ENCODE data around the gene TDRD9.

Gene TDRD9

GRCh38 chr14:103989964-103990363, 61.7 kb downstream of the TDRD9 start:
- DNase-seq (ENCODE audit: low read depth): no peak

DNA sequence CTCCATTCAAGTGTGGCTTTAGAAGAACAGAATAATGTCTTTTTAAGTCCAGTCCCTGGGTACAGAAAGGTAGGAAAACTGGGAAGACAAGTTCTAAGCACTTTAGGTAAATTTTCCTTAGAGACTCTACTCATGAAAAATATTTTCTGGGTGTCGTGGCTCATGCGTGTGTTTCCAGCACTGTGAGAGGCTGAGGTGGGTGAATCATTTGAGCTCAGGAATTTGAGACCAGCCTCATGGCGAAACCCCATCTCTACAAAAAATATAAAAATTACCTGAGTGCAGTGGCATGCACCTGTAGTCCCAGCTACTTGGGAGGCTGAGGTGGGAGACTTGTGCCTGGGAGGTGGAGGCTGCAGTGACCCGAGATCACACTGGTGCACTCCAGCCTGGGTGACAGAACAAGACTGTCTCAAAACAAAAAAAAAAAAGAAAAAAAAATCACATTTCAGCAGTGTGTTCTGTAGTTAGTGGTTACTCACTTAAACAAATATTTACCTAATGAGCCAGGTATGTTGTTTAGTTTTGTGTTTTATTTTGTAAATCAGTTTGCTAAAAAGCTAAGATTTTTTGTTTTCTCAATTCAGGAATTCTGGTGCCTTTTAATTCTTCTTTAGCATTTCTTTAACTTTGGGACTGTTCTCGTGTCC, 66.4 kb downstream of the TDRD9 start:
- DNase-seq (ENCODE audit: low read depth): peak; percentile 3

GRCh38 chr14:103995876-103996275, 67.6 kb downstream of the TDRD9 start:
- no peak for DNase-seq (ENCODE audit: low read depth)

- no peak for DNase-seq (ENCODE audit: low read depth)
These were observed 69.1 kb downstream of the TDRD9 start for GRCh38 chr14:103997391-103997790.

DNA sequence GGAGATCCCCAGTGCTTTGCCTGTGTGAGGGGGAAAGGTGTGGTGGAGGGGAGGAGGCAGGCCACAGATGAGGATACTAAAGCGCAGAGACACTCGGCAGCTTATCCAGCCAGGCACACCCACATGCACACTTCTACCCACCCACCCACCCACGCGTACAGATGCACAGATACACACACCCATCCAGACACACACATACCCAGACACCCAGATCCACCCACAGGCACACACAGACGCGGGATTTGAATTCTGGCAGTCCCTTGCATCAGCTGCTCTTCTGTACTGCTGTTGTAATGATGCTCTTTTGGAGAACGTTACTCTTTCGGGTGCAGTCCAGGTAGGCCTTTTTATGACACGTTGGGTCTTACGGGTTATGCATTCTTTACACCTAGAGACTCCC, 69.8 kb downstream of the TDRD9 start:
- no peak for DNase-seq (ENCODE audit: low read depth)

DNA sequence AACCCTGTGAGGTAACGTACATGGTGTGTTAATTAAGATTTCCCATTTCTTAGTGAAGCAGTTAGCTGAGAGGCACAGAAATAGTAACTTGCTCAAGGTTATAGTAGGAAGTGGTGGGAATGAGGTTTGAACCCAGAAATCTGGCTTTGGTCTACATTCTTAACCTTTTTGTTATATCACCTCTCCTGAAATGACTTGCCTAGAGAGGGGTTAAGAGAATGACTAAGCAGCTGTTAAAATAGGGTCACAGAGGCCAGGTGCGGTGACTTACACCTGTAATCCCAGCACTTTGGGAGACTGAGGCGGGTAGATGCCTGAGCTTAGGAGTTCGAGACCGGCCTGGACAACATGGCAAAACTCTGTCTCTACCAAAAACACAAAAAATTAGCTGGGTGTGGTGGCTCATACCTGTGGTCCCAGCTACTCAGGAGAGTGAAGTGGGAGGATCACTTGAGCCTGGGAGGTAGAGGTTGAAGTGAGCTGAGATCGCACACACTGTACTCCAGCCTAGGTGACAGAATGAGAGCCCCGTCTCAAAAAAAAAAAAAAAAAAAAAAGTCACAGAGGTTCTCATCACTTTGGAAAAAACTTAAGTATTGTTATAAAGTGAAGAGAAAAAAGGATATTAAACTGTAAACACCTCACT, 71.7 kb downstream of the TDRD9 start:
- DNase-seq (ENCODE audit: low read depth): no peak

GRCh38 chr14:104001003-104001402, 72.7 kb downstream of the TDRD9 start:
- DNase-seq (ENCODE audit: low read depth): no peak

- no peak for DNase-seq (ENCODE audit: low read depth)
These were observed 75.4 kb downstream of the TDRD9 start for GRCh38 chr14:104003616-104004015.

GRCh38 chr14:104004849-104005248, 76.6 kb downstream of the TDRD9 start:
- DNase-seq (ENCODE audit: low read depth): no peak

- DNase-seq (ENCODE audit: low read depth): no peak
These were observed 77.2 kb downstream of the TDRD9 start for GRCh38 chr14:104005489-104005888.

- DNase-seq (ENCODE audit: low read depth): no peak
These were observed 78.9 kb downstream of the TDRD9 start for GRCh38 chr14:104007121-104007520.

DNA sequence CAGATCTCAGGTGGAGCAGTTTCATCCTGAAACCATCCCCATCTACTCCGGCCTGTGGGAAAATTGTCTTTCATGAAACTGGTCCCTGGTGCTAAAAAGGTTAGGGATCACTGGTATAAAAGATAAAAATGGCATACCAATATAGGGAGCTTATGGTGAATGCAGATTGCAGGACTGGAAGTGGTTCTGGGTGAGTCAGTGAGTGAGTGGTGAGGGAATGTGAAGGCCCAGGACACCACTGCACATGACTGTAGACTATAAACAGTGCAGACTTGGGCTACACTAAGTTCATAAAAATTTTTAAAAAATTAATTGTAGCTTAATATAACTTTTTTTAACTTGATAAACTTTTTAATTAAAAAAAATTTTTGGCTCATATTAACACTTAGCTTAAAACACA, 81.0 kb downstream of the TDRD9 start:
- DNase-seq (ENCODE audit: low read depth): peak; percentile 46

DNA sequence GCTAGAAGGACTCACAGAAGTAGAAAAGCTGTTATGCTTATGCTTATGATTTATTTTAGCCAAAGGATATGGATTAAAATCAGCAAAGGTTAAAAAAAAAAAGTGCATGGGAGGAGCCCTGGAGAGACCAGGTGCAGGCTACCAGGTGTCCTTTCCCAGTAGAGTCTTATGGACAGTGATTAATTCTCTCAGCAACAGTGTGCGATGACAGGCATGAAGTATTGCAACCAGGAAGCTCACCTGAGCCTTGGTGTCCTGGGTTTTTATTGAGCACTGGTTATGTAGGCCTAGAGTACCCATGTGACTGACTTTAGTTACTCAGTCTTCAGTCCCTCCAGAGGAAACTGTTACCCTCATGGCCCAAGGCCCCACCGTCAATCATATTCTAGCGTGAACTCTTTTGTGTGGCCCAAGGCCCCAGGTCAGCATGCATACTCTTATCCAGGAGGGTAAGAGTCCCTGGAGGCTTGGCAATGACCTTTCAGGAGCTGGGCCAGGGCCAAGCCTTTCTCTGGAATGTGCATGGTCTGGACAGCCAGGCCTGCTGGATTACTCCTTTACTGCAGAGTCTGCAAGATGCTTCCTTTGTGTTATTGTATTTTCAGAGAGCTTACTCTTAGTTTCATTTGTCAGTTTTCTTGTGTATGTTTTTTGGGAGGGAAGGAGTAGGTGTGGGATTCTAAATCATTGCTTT, 83.7 kb downstream of the TDRD9 start:
- DNase-seq (ENCODE audit: low read depth): no peak

DNA sequence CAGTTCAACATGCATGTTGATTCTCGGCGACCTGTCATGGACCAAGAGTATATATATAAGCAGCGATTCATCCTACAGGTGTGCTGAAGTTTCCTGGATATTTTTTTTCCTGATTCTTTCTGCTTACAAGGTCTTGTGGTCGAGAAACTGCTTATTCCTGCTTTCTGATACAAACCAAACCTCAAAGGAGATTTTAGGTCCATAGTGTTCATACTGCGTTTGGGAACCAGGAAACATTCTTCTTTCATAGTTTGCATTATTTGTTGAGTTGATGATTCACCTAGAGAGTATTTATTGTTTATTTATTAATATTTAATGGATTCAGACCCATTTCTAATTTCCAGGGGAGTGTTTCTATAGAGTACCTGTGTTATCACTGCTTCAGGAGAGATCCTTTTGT, 86.5 kb downstream of the TDRD9 start:
- DNase-seq (ENCODE audit: low read depth): no peak

DNA sequence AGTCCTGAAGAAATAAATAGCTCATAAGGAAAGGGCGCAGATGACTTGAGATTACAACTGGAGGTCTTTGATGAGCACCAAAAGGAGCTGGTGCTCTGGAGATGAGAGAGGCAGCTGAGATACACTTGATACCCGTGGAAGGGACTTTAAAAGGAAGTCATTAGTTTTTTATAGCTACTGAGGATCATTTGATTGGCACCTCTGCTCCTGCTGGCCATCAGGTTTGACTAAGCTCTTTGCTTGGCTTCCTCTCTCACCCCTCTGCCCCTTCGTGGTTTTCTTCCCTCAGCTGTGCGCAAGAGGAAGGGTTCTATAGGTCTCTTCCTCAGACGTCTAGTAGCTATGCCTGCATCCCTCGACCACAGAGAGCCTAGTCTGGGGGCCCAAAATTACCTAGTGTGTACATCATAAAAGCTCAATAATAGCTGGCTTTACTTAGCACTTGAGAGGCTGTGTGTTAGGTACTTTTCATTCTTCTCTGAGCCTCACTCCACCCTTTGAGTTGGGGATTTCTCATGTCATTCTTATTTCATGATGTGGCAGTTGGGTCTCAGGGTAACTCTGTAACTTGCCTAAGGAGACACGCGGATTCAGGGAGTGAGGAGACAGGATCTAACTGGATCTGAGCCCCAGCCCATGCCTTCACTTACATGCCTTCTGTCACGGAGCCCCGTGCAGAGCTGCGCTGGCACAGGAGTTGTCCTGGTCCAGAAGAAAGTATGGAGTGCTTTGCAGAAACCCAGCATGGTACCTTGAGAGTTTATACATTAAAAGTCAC, 88.8 kb downstream of the TDRD9 start:
- no peak for DNase-seq (ENCODE audit: low read depth)

- no peak for DNase-seq (ENCODE audit: low read depth)
These were observed 90.8 kb downstream of the TDRD9 start for GRCh38 chr14:104019029-104019428.

GRCh38 chr14:104019806-104020205, 91.5 kb downstream of the TDRD9 start:
- no peak for DNase-seq (ENCODE audit: low read depth)

DNA sequence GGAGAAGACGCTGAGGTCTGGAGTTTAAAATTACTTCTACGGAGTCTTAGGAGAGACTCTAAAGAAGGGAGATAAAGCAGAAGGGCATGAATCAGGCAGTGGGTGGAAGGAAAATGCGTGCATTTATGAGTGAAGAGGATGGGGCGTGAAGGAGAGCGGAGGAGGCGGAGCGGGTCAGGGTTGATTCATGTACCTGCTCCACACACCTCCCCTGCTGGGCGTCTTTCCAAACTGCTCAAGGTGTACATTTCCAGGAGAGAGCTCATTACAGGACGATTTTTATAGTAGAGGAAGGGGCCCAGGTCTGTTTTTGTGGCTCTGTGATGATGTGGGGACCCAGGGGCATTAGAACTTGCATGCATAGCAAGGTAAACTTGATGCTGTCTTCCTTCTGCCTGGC, 92.2 kb downstream of the TDRD9 start:
- DNase-seq (ENCODE audit: low read depth): no peak

DNA sequence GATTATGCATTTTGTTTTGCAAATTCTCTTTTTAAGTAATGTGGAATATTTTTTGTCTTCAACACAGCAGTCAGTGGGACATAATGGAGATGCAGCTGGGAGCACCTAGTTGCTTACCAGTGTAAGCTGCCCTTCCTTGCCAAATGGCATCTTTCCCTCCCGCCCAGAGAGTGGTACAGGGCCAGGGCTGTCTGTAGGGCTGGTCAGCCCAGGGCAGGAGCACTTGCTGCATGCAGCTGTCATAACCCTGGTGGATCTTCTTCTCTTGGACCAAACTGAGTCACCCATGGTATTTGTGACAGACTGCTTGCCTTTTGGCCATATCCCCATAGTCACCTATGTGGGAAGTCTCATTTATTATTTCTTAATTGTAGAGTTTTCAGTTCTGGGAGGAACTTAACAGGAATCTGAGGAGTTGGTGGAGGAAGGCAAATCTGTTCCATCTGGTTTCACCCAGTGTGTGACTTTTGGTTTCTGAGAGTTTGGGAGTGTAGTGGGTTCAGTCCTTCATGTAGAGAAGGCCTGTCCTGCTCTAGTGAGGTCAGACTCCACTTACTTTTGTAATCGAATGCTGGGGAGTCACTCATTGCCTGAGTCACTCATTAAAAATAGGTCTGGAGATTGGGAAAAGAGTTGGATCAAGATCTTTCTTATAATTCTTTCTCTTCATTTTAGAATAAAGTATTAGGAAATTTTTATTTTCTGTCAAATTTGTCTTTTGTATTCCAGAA, 95.2 kb downstream of the TDRD9 start:
- no peak for DNase-seq (ENCODE audit: low read depth)

DNA sequence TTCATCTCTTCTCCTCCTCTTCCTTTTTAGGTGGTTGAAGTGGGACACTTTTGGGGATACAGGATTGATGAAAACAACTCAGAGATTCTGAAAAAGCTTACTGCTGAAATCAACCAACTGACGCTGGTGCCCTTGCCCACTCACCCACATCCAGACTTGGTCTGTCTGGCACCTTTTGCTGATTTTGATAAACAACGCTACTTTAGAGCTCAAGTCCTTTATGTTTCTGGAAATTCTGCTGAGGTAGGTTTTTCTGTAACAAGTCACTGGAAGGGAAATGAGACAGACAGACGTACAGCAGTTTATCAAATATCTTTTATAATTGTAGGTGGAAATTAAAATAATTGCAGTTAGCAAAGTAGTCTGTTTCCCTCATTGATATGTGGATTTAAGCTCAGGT, 97.3 kb downstream of the TDRD9 start:
- no peak for DNase-seq (ENCODE audit: low read depth)

- DNase-seq (ENCODE audit: low read depth): no peak
These were observed 97.8 kb downstream of the TDRD9 start for GRCh38 chr14:104026024-104026423.

DNA sequence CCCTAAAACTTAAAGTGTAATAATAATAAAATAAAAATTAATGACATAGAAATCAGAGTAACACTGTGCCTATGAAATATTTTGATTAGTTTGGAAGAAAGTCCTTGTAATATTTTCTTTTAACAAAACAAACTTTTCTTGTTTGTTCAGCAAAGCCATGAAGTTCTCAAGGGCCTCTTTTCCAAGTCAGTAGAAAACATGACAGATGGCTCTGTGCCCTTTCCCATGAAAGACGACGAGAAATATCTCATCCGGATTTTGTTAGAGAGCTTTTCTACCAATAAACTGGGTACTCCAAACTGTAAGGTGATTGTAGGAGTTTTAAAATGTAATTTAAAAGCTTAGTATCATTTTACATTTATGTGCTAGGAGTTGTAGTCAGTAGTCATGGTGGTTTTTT, 102.7 kb downstream of the TDRD9 start:
- no peak for DNase-seq (ENCODE audit: low read depth)
